Smooth muscle cell of trachea (primary cell): Measurements from ENCODE around the gene TOMM6. TPM values are rescaled to one million over a fixed set of nuclear protein-coding genes. Genes with fewer than 3 reads are reported as not detected.

Experiments
- total RNA-seq: library from RNA; depleted of rRNA; stranded (reverse); fragments of >200 nt; gene quantifications from 2 replicates; pipeline ENCODE4 v1.2.1, GENCODE V29; 2014

Gene TOMM6
- total RNA-seq = 51.8 and 89.4 TPM in 2 replicates

DNA sequence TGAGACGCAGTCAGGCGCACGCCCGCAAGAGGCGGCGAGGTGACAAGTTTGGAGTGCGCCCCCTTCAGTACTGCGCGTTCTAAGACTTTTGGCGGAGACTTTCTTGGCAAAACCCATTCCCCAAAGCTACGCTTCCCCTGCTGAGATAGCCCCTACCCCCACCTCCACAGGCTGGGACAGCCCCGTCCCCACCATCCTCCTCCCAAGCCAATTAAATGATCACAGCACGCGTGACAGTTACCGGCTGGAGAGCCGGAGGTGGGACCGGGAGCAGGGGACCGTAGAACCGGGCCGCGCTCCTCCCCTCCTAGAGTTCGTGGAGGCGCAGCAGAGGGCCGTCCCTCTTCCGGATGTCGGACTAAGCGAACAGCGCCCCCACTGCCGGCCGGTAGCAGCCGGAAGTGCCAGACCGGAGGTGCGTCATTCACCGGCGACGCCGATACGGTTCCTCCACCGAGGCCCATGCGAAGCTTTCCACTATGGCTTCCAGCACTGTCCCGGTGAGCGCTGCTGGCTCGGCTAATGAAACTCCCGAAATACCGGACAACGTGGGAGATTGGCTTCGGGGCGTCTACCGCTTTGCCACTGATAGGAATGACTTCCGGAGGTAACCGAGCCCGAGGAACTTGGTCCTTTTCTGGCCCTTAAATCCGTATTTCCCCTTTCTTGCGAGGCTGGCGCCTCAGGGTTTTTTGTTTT, at the start of gene TOMM6:
TOMM6 (plus strand) TSS at position 476 of the 699 bp plus-strand sequence; CDS start at position 480, 4 bp downstream.

GRCh38 chr6:41747256-41748101, 40.0 kb upstream of the TOMM6 start, which contains the start of gene PGC:
Gene PGC (minus strand): TSS chr6:41747397. CDS start chr6:41747334, 63 bp downstream.

GRCh38 chr6:41779788-41780550, 7.5 kb upstream of the TOMM6 start, which contains the start of gene FRS3:
Gene FRS3 (minus strand): TSS chr6:41779900. CDS start chr6:41776987, 2,913 bp downstream.

DNA sequence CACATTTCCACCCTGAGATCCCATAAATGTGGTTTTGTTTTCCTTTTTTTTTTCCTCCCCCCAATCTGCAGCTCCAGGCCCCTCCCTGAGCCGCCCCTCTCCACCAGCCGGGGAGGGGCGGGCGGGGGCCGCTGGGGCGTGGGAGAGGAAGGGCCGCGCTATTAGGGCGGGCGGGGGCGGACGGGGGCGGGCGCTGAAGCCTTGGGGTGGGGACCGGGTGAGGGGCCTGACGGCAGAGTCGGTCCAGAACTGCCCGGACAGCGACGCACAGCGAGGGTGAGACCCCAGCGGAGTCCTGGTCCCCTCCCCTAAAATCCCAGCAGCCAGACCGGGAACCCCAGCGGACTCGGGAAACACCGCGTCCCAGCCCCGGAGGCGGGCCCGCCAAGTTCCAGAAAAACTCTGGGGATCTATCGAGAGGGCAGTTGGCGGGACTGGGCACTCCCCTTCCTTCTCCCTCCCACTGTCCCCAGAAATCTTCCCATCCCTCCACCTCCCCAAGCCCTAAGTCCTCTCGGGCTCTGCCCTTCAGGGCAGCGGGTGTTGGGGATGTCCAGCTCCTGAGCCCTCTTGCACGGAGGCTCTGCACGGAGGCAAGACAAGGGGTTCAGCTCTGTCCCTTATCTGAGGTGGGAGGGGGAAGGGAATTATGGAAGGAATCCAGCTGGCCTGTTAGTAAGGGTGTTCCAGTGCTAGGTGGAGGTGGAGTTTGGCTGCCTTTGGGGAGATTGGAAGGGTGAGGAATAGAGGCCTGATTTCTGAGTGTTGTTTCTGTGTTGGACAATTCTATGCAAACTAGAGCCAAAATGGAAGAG, 6.7 kb upstream of the TOMM6 start, which contains the start of gene PRICKLE4:
PRICKLE4 (plus strand) TSS at position 232 of the 815 bp plus-strand sequence. CDS start 2,692 bp downstream, outside the sequence.

Other genes starting within 250 kb of the TOMM6 start
- gene FOXP4, start 241.3 kb upstream of the TOMM6 start, total RNA-seq = 1.3 and 3.3 TPM in 2 replicates
- 0.17 TPM in 1 of 2 replicates, not detected in the other for gene MDFI, start 149.2 kb upstream of the TOMM6 start, total RNA-seq
- gene TFEB, start 52.1 kb upstream of the TOMM6 start, total RNA-seq = 2.6 and 7.8 TPM in 2 replicates
- gene PGC, start 40.3 kb upstream of the TOMM6 start, total RNA-seq = not detected in 2 replicates
- gene FRS3, start 7.8 kb upstream of the TOMM6 start, total RNA-seq = 1.7 and 2.8 TPM in 2 replicates
- gene PRICKLE4, start 6.9 kb upstream of the TOMM6 start, total RNA-seq = 0.83 TPM in 1 of 2 replicates, not detected in the other
- gene USP49, start 107.7 kb downstream of the TOMM6 start, total RNA-seq = 2.2 and 5.5 TPM in 2 replicates
- gene MED20, start 133.4 kb downstream of the TOMM6 start, total RNA-seq = 31.4 and 33.1 TPM in 2 replicates
- gene BYSL, start 133.8 kb downstream of the TOMM6 start, total RNA-seq = 9.5 and 11.1 TPM in 2 replicates
- 13.8 and 18.2 TPM in 2 replicates for gene CCND3, start 154.1 kb downstream of the TOMM6 start, total RNA-seq